ENCODE data around the gene FRRS1.

GRCh38 chr1:99676876-99677275 lies 89.6 kb downstream of the FRRS1 start:
- TF ChIP-seq, protein P1, sequence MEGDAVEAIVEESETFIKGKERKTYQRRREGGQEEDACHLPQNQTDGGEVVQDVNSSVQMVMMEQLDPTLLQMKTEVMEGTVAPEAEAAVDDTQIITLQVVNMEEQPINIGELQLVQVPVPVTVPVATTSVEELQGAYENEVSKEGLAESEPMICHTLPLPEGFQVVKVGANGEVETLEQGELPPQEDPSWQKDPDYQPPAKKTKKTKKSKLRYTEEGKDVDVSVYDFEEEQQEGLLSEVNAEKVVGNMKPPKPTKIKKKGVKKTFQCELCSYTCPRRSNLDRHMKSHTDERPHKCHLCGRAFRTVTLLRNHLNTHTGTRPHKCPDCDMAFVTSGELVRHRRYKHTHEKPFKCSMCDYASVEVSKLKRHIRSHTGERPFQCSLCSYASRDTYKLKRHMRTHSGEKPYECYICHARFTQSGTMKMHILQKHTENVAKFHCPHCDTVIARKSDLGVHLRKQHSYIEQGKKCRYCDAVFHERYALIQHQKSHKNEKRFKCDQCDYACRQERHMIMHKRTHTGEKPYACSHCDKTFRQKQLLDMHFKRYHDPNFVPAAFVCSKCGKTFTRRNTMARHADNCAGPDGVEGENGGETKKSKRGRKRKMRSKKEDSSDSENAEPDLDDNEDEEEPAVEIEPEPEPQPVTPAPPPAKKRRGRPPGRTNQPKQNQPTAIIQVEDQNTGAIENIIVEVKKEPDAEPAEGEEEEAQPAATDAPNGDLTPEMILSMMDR (IDR thresholded peaks at IDR 0.05) = no peak
- TF ChIP-seq POLR2A (IDR thresholded peaks at IDR 0.05) = no peak

All from right lobe of liver (tissue), 4 donors.